ENCODE results near the gene CECR2.
"Not testable (repeated sequence)": the region's sequence is repeated elsewhere in the genome, so short reads cannot be mapped to it uniquely, and the experiment has no call there.

DNA sequence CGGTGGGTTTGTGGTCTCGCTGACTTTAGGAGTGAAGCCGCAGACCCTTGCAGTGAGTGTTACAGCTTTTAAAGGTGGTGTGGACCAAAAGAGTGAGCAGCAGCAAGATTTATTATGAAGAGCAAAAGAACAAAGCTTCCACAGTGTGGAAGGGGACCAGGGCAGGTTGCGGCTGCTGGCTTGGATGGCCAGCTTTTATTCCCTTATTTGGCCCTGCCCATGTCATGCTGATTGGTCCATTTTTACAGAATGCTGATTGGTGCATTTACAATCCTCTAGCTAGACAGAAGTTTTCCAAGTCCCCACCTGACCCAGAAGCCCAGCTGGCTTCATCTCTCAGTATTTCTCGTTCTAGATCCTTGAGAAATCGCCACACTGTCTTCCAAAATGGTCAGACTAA is 58.3 kb downstream of the CECR2 start:
- TF ChIP-seq, protein P1, sequence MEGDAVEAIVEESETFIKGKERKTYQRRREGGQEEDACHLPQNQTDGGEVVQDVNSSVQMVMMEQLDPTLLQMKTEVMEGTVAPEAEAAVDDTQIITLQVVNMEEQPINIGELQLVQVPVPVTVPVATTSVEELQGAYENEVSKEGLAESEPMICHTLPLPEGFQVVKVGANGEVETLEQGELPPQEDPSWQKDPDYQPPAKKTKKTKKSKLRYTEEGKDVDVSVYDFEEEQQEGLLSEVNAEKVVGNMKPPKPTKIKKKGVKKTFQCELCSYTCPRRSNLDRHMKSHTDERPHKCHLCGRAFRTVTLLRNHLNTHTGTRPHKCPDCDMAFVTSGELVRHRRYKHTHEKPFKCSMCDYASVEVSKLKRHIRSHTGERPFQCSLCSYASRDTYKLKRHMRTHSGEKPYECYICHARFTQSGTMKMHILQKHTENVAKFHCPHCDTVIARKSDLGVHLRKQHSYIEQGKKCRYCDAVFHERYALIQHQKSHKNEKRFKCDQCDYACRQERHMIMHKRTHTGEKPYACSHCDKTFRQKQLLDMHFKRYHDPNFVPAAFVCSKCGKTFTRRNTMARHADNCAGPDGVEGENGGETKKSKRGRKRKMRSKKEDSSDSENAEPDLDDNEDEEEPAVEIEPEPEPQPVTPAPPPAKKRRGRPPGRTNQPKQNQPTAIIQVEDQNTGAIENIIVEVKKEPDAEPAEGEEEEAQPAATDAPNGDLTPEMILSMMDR (IDR thresholded peaks at IDR 0.05; ENCODE audit: low read length) = not testable (repeated sequence)
- TF ChIP-seq EZH2 (optimal IDR thresholded peaks at IDR 0.05; ENCODE audit: low read depth, low read length); EZH2phosphoT487 (IDR thresholded peaks at IDR 0.05; ENCODE audit: low read length): not testable (repeated sequence)
